Measurements from ENCODE around the gene TYK2.

The TYK2 gene

GRCh38 chr19:10309423-10309822 is 70.9 kb downstream of the TYK2 start, which contains the start of gene ZGLP1:
ZGLP1 (minus strand) TSS chr19:10309815.
- DNase-seq (ENCODE audit: low read depth), result no peak

GRCh38 chr19:10306327-10306726 is 74.0 kb downstream of the TYK2 start:
- DNase-seq (ENCODE audit: low read depth), result no peak

GRCh38 chr19:10305139-10305806 is 75.1 kb downstream of the TYK2 start:
- DNase-seq (ENCODE audit: low read depth), result no peak
